OCI-LY7 (cell line): ENCODE data around the gene DNAJC18. TPM values are rescaled to one million over a fixed set of nuclear protein-coding genes. Genes with fewer than 3 reads are reported as not detected.

Experiments used
- BruUV-seq: library from RNA; stranded (reverse); fragments of 400-500 nt; replicated peaks from 2 replicates; lab custom pipeline; 2021; lab: Mats Ljungman, UMichigan
- CTCF ChIA-PET: fragments of 300-600 bp; sonication (Branson Sonifier 250); formaldehyde crosslinking; loops from one replicate; lab custom pipeline; 2022; ENCODE audit warnings: antibody characterized with exemption; ENCODE audit not compliant: unreplicated experiment; lab: Charles Lee
- POLR2A ChIA-PET: fragments of 300-600 bp; sonication (Branson Sonifier 250); formaldehyde crosslinking; loops from one replicate; lab custom pipeline; 2022; ENCODE audit warnings: antibody characterized with exemption; lab: Charles Lee
- DNase-seq: peaks from one replicate; pipeline ENCODE4 v3.0.0-alpha.2; 2015; ENCODE audit warnings: low spot score
- H2AFZ ChIP-seq: fragments of 200-600 bp; sonication (generic), shearing (Covaris generic); 2 replicates; pipeline ENCODE4 v1.6.1; 2014; ENCODE audit warnings: mild to moderate bottlenecking, antibody characterized with exemption, low read length, moderate library complexity
- H3K27ac ChIP-seq: fragments of 200-600 bp; sonication (generic); 2 replicates; pipeline ENCODE4 v1.5.1; 2014; ENCODE audit warnings: mixed run types, low read depth, mild to moderate bottlenecking, moderate library complexity, low read length, inconsistent platforms; ENCODE audit not compliant: poor library complexity, severe bottlenecking
- H3K36me3 ChIP-seq: fragments of 200-600 bp; sonication (generic); 2 replicates; pipeline ENCODE4 v1.6.1; 2014; ENCODE audit warnings: mild to moderate bottlenecking, antibody characterized with exemption, low read length, moderate library complexity, mixed read lengths; ENCODE audit not compliant: insufficient read depth
- H3K4me1 ChIP-seq: fragments of 200-600 bp; sonication (generic); 2 replicates; pipeline ENCODE4 v1.5.1; 2014; ENCODE audit warnings: mild to moderate bottlenecking, low read length; ENCODE audit not compliant: insufficient read depth, poor library complexity, severe bottlenecking
- H3K4me2 ChIP-seq: fragments of 200-600 bp; sonication (generic); 2 replicates; pipeline ENCODE4 v1.6.1; 2014; ENCODE audit warnings: mild to moderate bottlenecking, low read length
- H3K4me3 ChIP-seq: fragments of 200-600 bp; sonication (generic); 2 replicates; pipeline ENCODE4 v1.5.1; 2014; ENCODE audit warnings: mild to moderate bottlenecking, low read depth, low read length; ENCODE audit not compliant: poor library complexity, severe bottlenecking
- H3K79me2 ChIP-seq: fragments of 200-600 bp; sonication (generic); 2 replicates; pipeline ENCODE4 v1.6.1; 2016; ENCODE audit warnings: low read depth, mild to moderate bottlenecking, low read length, moderate library complexity, mixed read lengths; ENCODE audit not compliant: insufficient read depth
- H3K9me2 ChIP-seq: fragments of 200-600 bp; sonication (generic); 2 replicates; pipeline ENCODE4 v1.6.1; 2016; ENCODE audit warnings: mild to moderate bottlenecking, low read length, mixed read lengths; ENCODE audit not compliant: insufficient read depth
- H3K9me3 ChIP-seq: fragments of 200-600 bp; sonication (generic); 2 replicates; pipeline ENCODE4 v1.6.1; 2014; ENCODE audit warnings: mild to moderate bottlenecking, mixed run types, low read length, mixed read lengths
- H4K20me1 ChIP-seq: fragments of 200-600 bp; sonication (generic); 2 replicates; pipeline ENCODE4 v1.6.1; 2014; ENCODE audit warnings: mild to moderate bottlenecking, antibody characterized with exemption, low read length, moderate library complexity, mixed read lengths; ENCODE audit not compliant: insufficient read depth
- CTCF ChIP-seq: fragments of 200-600 bp; sonication (generic); conservative IDR thresholded peaks from 2 replicates; pipeline ENCODE4 v1.5.1; 2014; ENCODE audit warnings: mild to moderate bottlenecking, antibody characterized with exemption, low read length, moderate library complexity, mixed read lengths
- EZH2phosphoT487 ChIP-seq: fragments of 200-600 bp; sonication (generic); IDR thresholded peaks from 2 replicates; pipeline ENCODE4 v1.6.1; 2018; ENCODE audit warnings: low read depth, borderline replicate concordance, mild to moderate bottlenecking, mixed run types, antibody characterized with exemption, low read length, moderate library complexity, mixed read lengths
- intact Hi-C: fragments of 100-400 bp; cut with micrococcal nuclease; formaldehyde crosslinking; loops from one replicate; pipeline ENCODE4 v1.10.0; 2022; ENCODE audit not compliant: unreplicated experiment
- total RNA-seq, 2 experiments: library from RNA; depleted of rRNA in 1 of 2; stranded (reverse); fragments of >200 nt in 1 of 2; shearing (Covaris generic) in 1 of 2; gene quantifications; 2 replicates each; pipeline ENCODE4 v1.2.3, GENCODE V29; 2014 to 2022

DNAJC18 gene
- total RNA-seq, 2 experiments from 2014 or later: 1.2 to 12.6 TPM

- H3K27ac ChIP-seq: peak within 1 kb of the TSS; percentile 90
- H3K79me2 ChIP-seq: peaks cover 75% of the 10 kb centered on the region
- peaks cover 55% of the 10 kb centered on the region for H3K36me3 ChIP-seq
- TF ChIP-seq EZH2phosphoT487 (no peak), CTCF (no peak)
- peak within 1 kb of the TSS; percentile 79 for H3K4me3 ChIP-seq
- BruUV-seq: no TSS peak
- peaks cover 68% of the 10 kb centered on the region for H3K4me1 ChIP-seq
- ChIA-PET CTCF (interaction anchor here (0.6 to 2.2 kb wide), 4 partner anchors 13 to 255 kb away, joined by 3 to 12 read pairs (median 4); partner anchors contain the start of gene SPATA24), POLR2A (interaction anchor here (0.9 to 1.4 kb wide), 3 partner anchors 8 to 48 kb away, joined by 3 to 5 read pairs (median 4); no protein-coding TSS in a partner anchor)
- peak within 1 kb of the TSS; percentile 99 for H3K4me2 ChIP-seq
- no peaks in the 10 kb centered on the region for H3K9me3 ChIP-seq
- intact Hi-C loops: loop anchor here (1.0 to 5.0 kb wide), 3 partner anchors 48 to 813 kb away; partner anchors contain the start of gene HSPA9
- peak; percentile 95 for DNase-seq
- H2AFZ ChIP-seq: no peak within 1 kb of the TSS
- no peaks in the 10 kb centered on the region for H3K9me2 ChIP-seq
- H4K20me1 ChIP-seq: peaks cover 7% of the 10 kb centered on the region; the same call in 1 of the 2 replicates
Observed at GRCh38 chr5:139389701-139390638, 49.4 kb downstream of the DNAJC18 start, which contains the start of gene MZB1. Gene MZB1 (minus strand): TSS chr5:139389913. CDS start chr5:139389856, 57 bp downstream.

GRCh38 chr5:139388198-139388821 is 51.0 kb downstream of the DNAJC18 start:
- Histone ChIP-seq H3K36me3 (peaks cover 56% of the 10 kb centered on the region), H3K27ac (peak overlapping the region; percentile 90), H4K20me1 (peaks cover 7% of the 10 kb centered on the region; the same call in 1 of the 2 replicates), H3K79me2 (peaks cover 66% of the 10 kb centered on the region), H3K4me3 (peak overlapping the region; percentile 79), H3K9me2 (no peaks in the 10 kb centered on the region), H2AFZ (no peak overlapping the region), H3K4me1 (peaks cover 68% of the 10 kb centered on the region), H3K9me3 (no peaks in the 10 kb centered on the region), H3K4me2 (peak overlapping the region; percentile 99)
- no peak for TF ChIP-seq EZH2phosphoT487
- TF ChIP-seq CTCF: no peak
- intact Hi-C loops: no loop called here
- POLR2A ChIA-PET: interaction anchor here (0.6 to 1.8 kb wide), 6 partner anchors 16 to 884 kb away, joined by 3 to 6 read pairs (median 3); partner anchors contain the start of gene MATR3
- BruUV-seq: no TSS peak
- peak; percentile 96 for DNase-seq
- CTCF ChIA-PET: no interaction called here
